ENCODE data around the gene LAMA2.

GRCh38 chr6:129517288-129517687 lies 634.4 kb downstream of the LAMA2 start:
- TF ChIP-seq POLR2AphosphoS5 (IDR thresholded peaks at IDR 0.05) (no peak), CTCF (IDR thresholded peaks at IDR 0.05) (no peak), POLR2A (IDR thresholded peaks at IDR 0.05) (no peak)

Measured in stomach (tissue), 4 donors.